Measurements from ENCODE around the gene PTRHD1. TPM values are rescaled to one million over a fixed set of nuclear protein-coding genes. Genes with fewer than 3 reads are reported as not detected.

PTRHD1 gene
- total and polyA plus RNA-seq, 10 of the 15 experiments (the other 5 are each of a cell fraction or from before 2014, with no cell fraction given) = 15.9 to 64.2 (median 45.0) TPM

DNA sequence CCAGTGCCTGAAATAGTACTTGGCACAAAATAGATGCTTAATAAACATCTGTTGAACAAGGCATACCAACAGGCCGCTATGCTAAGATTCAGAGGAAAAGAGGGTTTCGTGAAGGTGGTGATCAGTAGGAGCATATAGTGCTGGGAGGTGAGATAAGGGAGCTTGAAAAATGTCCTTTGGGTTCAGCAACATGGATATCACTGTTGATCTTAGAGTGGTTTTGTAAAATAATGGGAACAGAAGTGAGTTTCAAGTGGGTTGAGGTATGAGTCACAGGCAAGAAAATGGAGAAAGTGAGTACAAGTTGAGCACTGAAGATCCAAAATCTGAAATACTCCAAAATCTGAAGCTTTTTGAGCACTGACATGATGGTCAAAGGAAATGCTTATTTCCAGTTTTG is 4.5 kb upstream of the PTRHD1 start (continued):
- TF ChIP-seq, protein P1, sequence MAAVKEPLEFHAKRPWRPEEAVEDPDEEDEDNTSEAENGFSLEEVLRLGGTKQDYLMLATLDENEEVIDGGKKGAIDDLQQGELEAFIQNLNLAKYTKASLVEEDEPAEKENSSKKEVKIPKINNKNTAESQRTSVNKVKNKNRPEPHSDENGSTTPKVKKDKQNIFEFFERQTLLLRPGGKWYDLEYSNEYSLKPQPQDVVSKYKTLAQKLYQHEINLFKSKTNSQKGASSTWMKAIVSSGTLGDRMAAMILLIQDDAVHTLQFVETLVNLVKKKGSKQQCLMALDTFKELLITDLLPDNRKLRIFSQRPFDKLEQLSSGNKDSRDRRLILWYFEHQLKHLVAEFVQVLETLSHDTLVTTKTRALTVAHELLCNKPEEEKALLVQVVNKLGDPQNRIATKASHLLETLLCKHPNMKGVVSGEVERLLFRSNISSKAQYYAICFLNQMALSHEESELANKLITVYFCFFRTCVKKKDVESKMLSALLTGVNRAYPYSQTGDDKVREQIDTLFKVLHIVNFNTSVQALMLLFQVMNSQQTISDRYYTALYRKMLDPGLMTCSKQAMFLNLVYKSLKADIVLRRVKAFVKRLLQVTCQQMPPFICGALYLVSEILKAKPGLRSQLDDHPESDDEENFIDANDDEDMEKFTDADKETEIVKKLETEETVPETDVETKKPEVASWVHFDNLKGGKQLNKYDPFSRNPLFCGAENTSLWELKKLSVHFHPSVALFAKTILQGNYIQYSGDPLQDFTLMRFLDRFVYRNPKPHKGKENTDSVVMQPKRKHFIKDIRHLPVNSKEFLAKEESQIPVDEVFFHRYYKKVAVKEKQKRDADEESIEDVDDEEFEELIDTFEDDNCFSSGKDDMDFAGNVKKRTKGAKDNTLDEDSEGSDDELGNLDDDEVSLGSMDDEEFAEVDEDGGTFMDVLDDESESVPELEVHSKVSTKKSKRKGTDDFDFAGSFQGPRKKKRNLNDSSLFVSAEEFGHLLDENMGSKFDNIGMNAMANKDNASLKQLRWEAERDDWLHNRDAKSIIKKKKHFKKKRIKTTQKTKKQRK (IDR thresholded peaks at IDR 0.05; ENCODE audit: low read depth, low read length) = no peak
- no peak for TF ChIP-seq KDM1A (IDR thresholded peaks at IDR 0.05; ENCODE audit: borderline replicate concordance)

DNA sequence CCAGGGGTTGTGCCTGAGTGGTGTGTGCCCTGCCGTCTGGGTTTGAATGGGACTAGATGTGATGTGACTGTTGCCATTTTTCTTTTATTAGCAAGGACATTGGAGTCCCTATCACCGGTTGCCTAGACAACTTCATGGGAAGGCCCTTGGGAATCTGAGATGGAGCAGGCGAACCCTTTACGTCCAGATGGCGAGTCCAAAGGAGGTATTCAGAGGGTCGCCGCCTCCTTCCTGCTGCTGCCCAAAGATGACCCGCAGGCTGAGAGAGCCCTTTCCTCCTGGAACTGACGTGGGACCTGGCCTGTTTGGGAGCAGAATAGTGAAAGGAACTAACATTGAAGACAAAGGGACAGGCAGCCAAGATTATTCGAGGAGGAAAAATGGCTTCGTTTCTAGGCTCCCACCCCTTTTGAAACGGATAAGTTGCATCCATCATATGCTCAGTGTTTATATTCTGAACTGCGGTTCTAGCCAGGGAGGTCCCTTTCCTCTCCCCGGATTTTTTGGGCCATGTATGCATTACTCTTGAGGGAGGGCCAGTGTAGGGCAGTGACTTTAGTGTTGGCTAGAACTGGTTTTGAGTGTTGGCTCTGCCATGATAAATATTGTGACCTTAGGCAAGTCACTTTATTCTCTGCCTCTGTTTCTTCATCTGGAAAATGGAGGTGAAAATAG is 707 bp upstream of the PTRHD1 start:
- H3K79me2 ChIP-seq (ENCODE audit: control insufficient read depth, insufficient read depth, low read length) = peaks cover 50% of the 10 kb centered on the region
- POLR2A ChIA-PET = interaction anchor here (0.8 to 1.5 kb wide), 4 partner anchors 14 to 73 kb away, joined by 3 to 6 read pairs (median 3); no protein-coding TSS in a partner anchor
- in situ Hi-C loops (cut with MboI) (no loop called here), intact Hi-C loops (cut with micrococcal nuclease; ENCODE audit: unreplicated experiment) (loop anchor here (2.0 to 10.0 kb wide), 2 partner anchors 33 to 299 kb away; partner anchors contain the start of gene NCOA1)
- SMC1A ChIA-PET (ENCODE audit: uncharacterized antibody, unreplicated experiment) = interaction anchor here (0.8 to 1.9 kb wide), 5 partner anchors 17 to 371 kb away, joined by 3 to 6 read pairs (median 3); no protein-coding TSS in a partner anchor
- peak; percentile 7; the same call in 2 of the 3 replicates for ATAC-seq
- 3% methylated on average over 14 of the region's 14 CpGs for WGBS (ENCODE audit: insufficient coverage, insufficient replicate concordance, low lambda C conversion rate, missing lambda C conversion rate)
- FAIRE-seq = no peak
- no peaks in the 10 kb centered on the region for H3K27me3 ChIP-seq (replicated peaks in 1 of 2; ENCODE audit: control insufficient read depth in 2 of 2, insufficient read depth in 2 of 2, low read length in 1 of 2)
- BruUV-seq (replicated peaks) = TSS peak; percentile 82
- H4K20me1 ChIP-seq (ENCODE audit: control insufficient read depth, insufficient read depth) = no peaks in the 10 kb centered on the region
- RAD21 ChIA-PET (ENCODE audit: unreplicated experiment) = interaction anchor here (1.2 to 3.4 kb wide), 3 partner anchors 66 to 180 kb away, joined by 3 to 24 read pairs (median 16); no protein-coding TSS in a partner anchor
- no peaks in the 10 kb centered on the region; the same call in 2 of the 3 replicates for H3K9me3 ChIP-seq (replicated peaks; ENCODE audit: control insufficient read depth, insufficient read depth, low read length)
- no peak for DNase-seq (ENCODE audit: low read depth, low spot score)
- no peak for TF ChIP-seq BMI1 (IDR thresholded peaks at IDR 0.05; ENCODE audit: borderline replicate concordance)
- TF ChIP-seq, protein P2, sequence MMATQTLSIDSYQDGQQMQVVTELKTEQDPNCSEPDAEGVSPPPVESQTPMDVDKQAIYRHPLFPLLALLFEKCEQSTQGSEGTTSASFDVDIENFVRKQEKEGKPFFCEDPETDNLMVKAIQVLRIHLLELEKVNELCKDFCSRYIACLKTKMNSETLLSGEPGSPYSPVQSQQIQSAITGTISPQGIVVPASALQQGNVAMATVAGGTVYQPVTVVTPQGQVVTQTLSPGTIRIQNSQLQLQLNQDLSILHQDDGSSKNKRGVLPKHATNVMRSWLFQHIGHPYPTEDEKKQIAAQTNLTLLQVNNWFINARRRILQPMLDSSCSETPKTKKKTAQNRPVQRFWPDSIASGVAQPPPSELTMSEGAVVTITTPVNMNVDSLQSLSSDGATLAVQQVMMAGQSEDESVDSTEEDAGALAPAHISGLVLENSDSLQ (IDR thresholded peaks at IDR 0.05) = no peak
- TF ChIP-seq ESRRA (IDR thresholded peaks at IDR 0.05; ENCODE audit: low read length) = no peak
- TF ChIP-seq SREBF2 (IDR thresholded peaks at IDR 0.05; ENCODE audit: low read length) = no peak
- TF ChIP-seq RAD51 (IDR thresholded peaks at IDR 0.05) = no peak
- TF ChIP-seq STAT3 (IDR thresholded peaks at IDR 0.05; ENCODE audit: low read depth, low read length) = no peak
- TF ChIP-seq NFYB (IDR thresholded peaks at IDR 0.05; ENCODE audit: insufficient read depth, low read depth, low read length) = no peak
- TF ChIP-seq MTA3 (IDR thresholded peaks at IDR 0.05; ENCODE audit: borderline replicate concordance, low read length) = no peak
- no peak for TF ChIP-seq SIX5 (IDR thresholded peaks at IDR 0.05; ENCODE audit: low read depth, low read length, severe bottlenecking)
- no peak for TF ChIP-seq SMAD5 (IDR thresholded peaks at IDR 0.05; ENCODE audit: low read depth)
- no peak for TF ChIP-seq PAX5 (IDR thresholded peaks at IDR 0.05; ENCODE audit: borderline replicate concordance, low read depth, low read length)
- no peak for TF ChIP-seq CREM (IDR thresholded peaks at IDR 0.05; ENCODE audit: low read depth)
- no peak for TF ChIP-seq PAX8 (IDR thresholded peaks at IDR 0.05)
- TF ChIP-seq EZH2 (IDR thresholded peaks at IDR 0.05; ENCODE audit: borderline replicate concordance, control insufficient read depth, low read depth, low read length) = no peak
- TF ChIP-seq ZNF207 (IDR thresholded peaks at IDR 0.05; ENCODE audit: borderline replicate concordance) = no peak
- no peak for TF ChIP-seq KDM1A (IDR thresholded peaks at IDR 0.05; ENCODE audit: borderline replicate concordance)
- no peak for TF ChIP-seq CBX3 (IDR thresholded peaks at IDR 0.05; ENCODE audit: borderline replicate concordance, low read depth)
- peaks cover 0 to 3% of the 10 kb centered on the region in 2 experiments; a peak in 2 of 4 replicates for H3K36me3 ChIP-seq (ENCODE audit: control insufficient read depth in 2 of 2, insufficient read depth in 2 of 2, low read length in 1 of 2)
- CTCF ChIA-PET = interaction anchor here (0.8 to 1.3 kb wide), 4 partner anchors 15 to 383 kb away, joined by 3 to 4 read pairs (median 4); no protein-coding TSS in a partner anchor
- H3K4me3 ChIP-seq = peak overlapping the region; percentile 97
- peak overlapping the region; percentile 98 for H3K27ac ChIP-seq (ENCODE audit: control insufficient read depth, insufficient read depth)
- H3K9ac ChIP-seq (ENCODE audit: control insufficient read depth, insufficient read depth, low read length) = peak overlapping the region; percentile 93
- peak overlapping the region; percentile 69 for H2AFZ ChIP-seq (ENCODE audit: control insufficient read depth, low read depth, low read length)
- H3K4me2 ChIP-seq (ENCODE audit: control insufficient read depth, insufficient read depth) = peak overlapping the region; percentile 78
- peaks cover 6% of the 10 kb centered on the region for H3K4me1 ChIP-seq (ENCODE audit: control insufficient read depth, insufficient read depth, low read length)
